A549 (cell line): ENCODE data around the gene CTLA4.

Source experiments
- CBX8 ChIP-seq: fragments of 200-600 bp; sonication (generic); IDR thresholded peaks from 2 replicates; pipeline ENCODE4 v1.6.1; 2016
- POLR2A ChIP-seq: IDR thresholded peaks from 2 replicates; pipeline ENCODE4 v1.6.1; 2012; ENCODE audit warnings: mild to moderate bottlenecking, low read length
- TFCP2L1 ChIP-seq: fragments of 250-450 bp; sonication (Bioruptor Pico); IDR thresholded peaks from 2 replicates; pipeline ENCODE4 v1.5.0; 2021; ENCODE audit warnings: mild to moderate bottlenecking
- ZNF302 ChIP-seq: fragments of 250-450 bp; sonication (Bioruptor Pico); IDR thresholded peaks from 2 replicates; pipeline ENCODE4 v1.9.0; 2021; ENCODE audit warnings: inconsistent platforms, mild to moderate bottlenecking, moderate library complexity
- TF ChIP-seq, protein P1 (sequence below): fragments of >200 bp; sonication (Bioruptor Twin); formaldehyde crosslinking; IDR thresholded peaks from 3 replicates; pipeline ENCODE4 v1.5.1; 2016

DNA sequence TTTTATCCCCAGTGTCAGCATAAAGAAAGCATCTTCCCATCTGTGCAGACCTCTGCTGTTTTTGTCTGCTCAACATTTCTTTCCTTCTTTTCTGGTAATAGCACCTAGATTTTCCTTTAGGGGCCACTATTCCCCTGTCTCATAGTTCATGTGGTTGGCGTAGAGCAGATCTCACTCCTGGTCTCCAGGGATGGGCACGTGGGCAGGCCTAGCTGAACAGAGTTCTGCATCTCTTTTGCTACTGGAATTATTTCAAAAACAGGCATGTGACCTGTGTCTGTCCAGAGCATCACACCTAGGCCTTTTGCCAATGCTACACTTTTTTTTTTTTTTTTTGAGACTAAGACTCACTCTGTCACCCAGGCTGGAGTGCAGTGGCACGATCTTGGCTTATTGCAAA lies 51.3 kb downstream of the CTLA4 start:
- TF ChIP-seq, protein P1, sequence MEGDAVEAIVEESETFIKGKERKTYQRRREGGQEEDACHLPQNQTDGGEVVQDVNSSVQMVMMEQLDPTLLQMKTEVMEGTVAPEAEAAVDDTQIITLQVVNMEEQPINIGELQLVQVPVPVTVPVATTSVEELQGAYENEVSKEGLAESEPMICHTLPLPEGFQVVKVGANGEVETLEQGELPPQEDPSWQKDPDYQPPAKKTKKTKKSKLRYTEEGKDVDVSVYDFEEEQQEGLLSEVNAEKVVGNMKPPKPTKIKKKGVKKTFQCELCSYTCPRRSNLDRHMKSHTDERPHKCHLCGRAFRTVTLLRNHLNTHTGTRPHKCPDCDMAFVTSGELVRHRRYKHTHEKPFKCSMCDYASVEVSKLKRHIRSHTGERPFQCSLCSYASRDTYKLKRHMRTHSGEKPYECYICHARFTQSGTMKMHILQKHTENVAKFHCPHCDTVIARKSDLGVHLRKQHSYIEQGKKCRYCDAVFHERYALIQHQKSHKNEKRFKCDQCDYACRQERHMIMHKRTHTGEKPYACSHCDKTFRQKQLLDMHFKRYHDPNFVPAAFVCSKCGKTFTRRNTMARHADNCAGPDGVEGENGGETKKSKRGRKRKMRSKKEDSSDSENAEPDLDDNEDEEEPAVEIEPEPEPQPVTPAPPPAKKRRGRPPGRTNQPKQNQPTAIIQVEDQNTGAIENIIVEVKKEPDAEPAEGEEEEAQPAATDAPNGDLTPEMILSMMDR = no peak
- TF ChIP-seq ZNF302 (no peak), TFCP2L1 (CRISPR knock-in tag) (no peak), POLR2A (no peak), CBX8 (no peak)
